Stomach (tissue), 9 donors: ENCODE data around the gene CTDP1. TPM values are rescaled to one million over a fixed set of nuclear protein-coding genes. Genes with fewer than 3 reads are reported as not detected.

ENCODE experiments used
- DNase-seq, 2 donors: peaks; one replicate each; pipeline versions ENCODE4 v3.0.0 to v3.0.0-alpha.2; 2013 to 2019
- H3K27ac ChIP-seq, 5 donors: fragments of 200-600 bp in 4 of 5; sonication (generic) in 4 of 5; one replicate each; pipeline ENCODE4 v1.5.1; 2013 to 2019; ENCODE audit warnings: mild to moderate bottlenecking in 1 of 5, moderate library complexity in 1 of 5
- H3K27me3 ChIP-seq, 3 donors: fragments of 200-600 bp; sonication (generic); one replicate each; pipeline ENCODE4 v1.5.1; 2017 to 2019; ENCODE audit warnings: mixed run types in 1 of 3
- H3K36me3 ChIP-seq, 4 donors: fragments of 200-600 bp; sonication (generic); 1 replicate in 3 of 4; 2 replicates in 1 of 4; pipeline ENCODE4 v1.5.1; 2016 to 2019
- H3K4me1 ChIP-seq, 4 donors: fragments of 200-600 bp; sonication (generic); one replicate each; pipeline ENCODE4 v1.5.1; 2016 to 2019
- H3K4me3 ChIP-seq, 4 donors: fragments of 200-600 bp; sonication (generic) in 3 of 4; one replicate each; pipeline ENCODE4 v1.5.1; 2016 to 2019; ENCODE audit warnings: mild to moderate bottlenecking in 1 of 4
- H3K9me3 ChIP-seq, 4 donors: fragments of 200-600 bp; sonication (generic); one replicate each; pipeline ENCODE4 v1.5.1; 2016 to 2019
- CTCF ChIP-seq, 7 experiments: fragments of 450-650 bp in 4 of 7; fragments of 200-600 bp in 3 of 7; sonication (generic) in 3 of 7; IDR thresholded peaks; one replicate each; pipeline ENCODE4 v1.5.1; 2016 to 2019; ENCODE audit warnings: antibody characterized with exemption in 7 of 7, control low read depth in 2 of 7, mild to moderate bottlenecking in 1 of 7
- EP300 ChIP-seq: sonication (generic); formaldehyde crosslinking; IDR thresholded peaks from one replicate; pipeline ENCODE4 v1.6.1; 2017; ENCODE audit warnings: antibody characterized with exemption
- POLR2A ChIP-seq, 4 donors: fragments of 450-650 bp; IDR thresholded peaks; one replicate each; pipeline ENCODE4 v1.6.1; 2016; ENCODE audit warnings: antibody characterized with exemption in 4 of 4, control low read depth in 2 of 4, mild to moderate bottlenecking in 1 of 4, moderate library complexity in 1 of 4
- POLR2AphosphoS5 ChIP-seq, 3 donors: sonication (generic); formaldehyde crosslinking; IDR thresholded peaks; one replicate each; pipeline ENCODE4 v1.6.1; 2016; ENCODE audit warnings: antibody characterized with exemption in 3 of 3
- WGBS, 5 donors: extraction: QIAGEN DNeasy Blood & Tissue Kit in 3 of 5; methylation state at CpG; one replicate each; pipeline versions ENCODE4 v1.1.5 to v1.1.7; 2013 to 2018; 5-methylcytosine and 5-hydroxymethylcytosine counted together
- intact Hi-C: fragments of 100-400 bp; cut with DNase I; formaldehyde crosslinking; loops from one replicate; pipeline ENCODE4 v1.15.1; 2023; ENCODE audit warnings: low total_unique reads
- polyA plus RNA-seq, 3 donors: library from polyadenylated mRNA; stranded (reverse); fragments of 200-250 nt; gene quantifications; one replicate each; pipeline ENCODE4 v1.2.3, GENCODE V29; 2013
- total RNA-seq, 5 donors: library from RNA; depleted of rRNA; stranded (reverse); fragments of >200 nt; gene quantifications; one replicate each; pipeline versions ENCODE4 v1.1.0 to v1.2.3, GENCODE V29; 2014 to 2016
- donor health status: healthy with polysubstance abuse.
- donor health status: Bipolar disorder and iron deficiency.
- donor health status: healthy.

CTDP1 gene
- total and polyA plus RNA-seq, 8 donors: 7.6 to 50.7 (median 16.8) TPM

GRCh38 chr18:79782566-79783308, 103.1 kb downstream of the CTDP1 start:
- WGBS, 5 donors: 85 to 89% (median 88%) methylated on average over 37 to 43 of the region's 43 CpGs
- no peaks in the 10 kb centered on the region for H3K9me3 ChIP-seq
- no peaks in the 10 kb centered on the region for H3K36me3 ChIP-seq
- H3K4me1 ChIP-seq: peaks cover 0 to 2% (median under 1%) of the 10 kb centered on the region in 4 donors
- DNase-seq: no peak
- H3K4me3 ChIP-seq: no peak overlapping the region
- intact Hi-C loops: no loop called here
- peaks cover 7 to 75% (median 15%) of the 10 kb centered on the region in 3 donors for H3K27me3 ChIP-seq
- H3K27ac ChIP-seq: no peak overlapping the region
- TF ChIP-seq EP300 (no peak), CTCF (IDR thresholded peaks at IDR 0.05) (no peak), POLR2AphosphoS5 (IDR thresholded peaks at IDR 0.05) (no peak), POLR2A (IDR thresholded peaks at IDR 0.05) (no peak)

- Histone ChIP-seq H3K9me3 (peaks cover 0 to 6% (median 0%) of the 10 kb centered on the region in 4 donors), H3K27me3 (peaks cover 16 to 79% (median 30%) of the 10 kb centered on the region in 3 donors), H3K27ac (no peak overlapping the region), H3K4me3 (no peak overlapping the region), H3K36me3 (no peaks in the 10 kb centered on the region), H3K4me1 (peaks cover 6 to 12% (median 11%) of the 10 kb centered on the region in 4 donors)
- TF ChIP-seq EP300 (no peak), CTCF (IDR thresholded peaks at IDR 0.05) (no peak), POLR2A (IDR thresholded peaks at IDR 0.05) (no peak), POLR2AphosphoS5 (IDR thresholded peaks at IDR 0.05) (no peak)
- DNase-seq: no peak
- 84 to 88% (median 85%) methylated on average over 42 of the region's 42 CpGs for WGBS, 5 donors
- intact Hi-C loops: no loop called here
Measured at GRCh38 chr18:79784071-79784913, 104.7 kb downstream of the CTDP1 start.

DNA sequence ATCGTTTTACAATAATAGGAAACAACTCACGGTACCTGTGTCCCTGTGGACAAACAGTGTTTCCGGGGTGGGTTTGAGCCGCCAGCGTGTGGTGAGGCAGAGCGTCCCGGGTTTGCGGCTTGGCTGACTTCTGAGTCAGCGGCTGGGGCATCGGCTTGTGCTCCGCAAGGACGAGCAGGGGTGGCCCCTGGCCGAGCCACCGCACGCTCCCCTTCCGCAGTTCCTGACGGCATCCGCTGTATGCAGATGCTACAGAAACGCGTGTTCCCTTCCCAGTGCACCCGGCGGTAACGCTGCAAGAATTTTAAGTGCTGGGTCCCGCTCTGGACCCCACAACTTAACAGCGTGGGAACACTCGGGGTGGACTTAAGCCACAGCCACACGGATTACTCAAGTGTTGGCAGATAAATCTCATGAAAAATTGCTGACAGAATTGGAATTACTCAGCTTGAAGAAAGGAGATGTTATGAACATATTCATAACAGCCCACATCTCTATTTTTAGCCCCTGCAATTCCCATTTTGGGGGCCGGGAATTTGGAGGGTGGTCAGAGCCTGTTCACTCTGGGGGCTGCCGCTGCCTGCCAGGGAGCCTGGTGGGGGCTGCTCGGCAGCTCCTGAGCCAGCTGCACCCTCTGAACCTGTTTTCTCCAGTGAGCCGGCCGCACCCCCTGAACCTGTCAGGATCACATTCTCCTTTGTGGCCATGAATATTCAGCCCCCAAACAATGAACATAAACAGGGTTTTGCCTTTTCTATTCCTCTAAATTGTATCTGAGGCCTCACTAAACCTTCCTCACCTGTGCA, 105.6 kb downstream of the CTDP1 start:
- no peak for DNase-seq
- intact Hi-C loops: no loop called here
- TF ChIP-seq POLR2AphosphoS5 (IDR thresholded peaks at IDR 0.05): no peak
- TF ChIP-seq POLR2A (IDR thresholded peaks at IDR 0.05): no peak
- TF ChIP-seq CTCF (IDR thresholded peaks at IDR 0.05): no peak
- no peak for TF ChIP-seq EP300
- H3K4me1 ChIP-seq: peaks cover 6 to 12% (median 11%) of the 10 kb centered on the region in 4 donors
- 64 to 74% (median 72%) methylated on average over 32 of the region's 32 CpGs for WGBS, 5 donors
- H3K36me3 ChIP-seq: no peaks in the 10 kb centered on the region
- H3K9me3 ChIP-seq: peaks cover 0 to 6% (median 0%) of the 10 kb centered on the region in 4 donors
- H3K27ac ChIP-seq: no peak overlapping the region
- no peak overlapping the region for H3K4me3 ChIP-seq
- H3K27me3 ChIP-seq: peaks cover 16 to 85% (median 36%) of the 10 kb centered on the region in 3 donors

DNA sequence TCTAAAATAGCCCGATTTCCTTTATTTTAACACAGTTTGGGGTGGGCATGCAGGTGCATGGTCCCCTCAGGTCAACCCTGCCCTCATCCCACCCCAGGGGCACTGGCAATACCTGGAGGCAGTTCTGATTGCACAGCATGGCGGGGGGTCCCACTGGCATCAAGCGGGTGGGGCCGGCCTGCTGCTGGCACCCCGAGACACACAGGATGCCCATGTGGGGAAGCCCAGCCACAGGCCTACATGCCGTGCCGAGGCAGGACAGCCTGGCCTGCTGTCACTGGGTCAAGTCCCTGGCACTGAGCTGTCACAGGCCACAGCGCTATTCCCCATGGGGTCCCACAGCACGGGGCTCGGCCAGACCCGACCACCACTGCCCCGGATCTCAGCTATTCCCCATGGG, 106.2 kb downstream of the CTDP1 start:
- DNase-seq: no peak
- WGBS, 5 donors: 74 to 93% (median 90%) methylated on average over 7 to 12 of the region's 12 CpGs
- peaks cover 6 to 17% (median 11%) of the 10 kb centered on the region in 4 donors for H3K4me1 ChIP-seq
- H3K27me3 ChIP-seq: peaks cover 16 to 91% (median 37%) of the 10 kb centered on the region in 3 donors
- no peak overlapping the region for H3K4me3 ChIP-seq
- peaks cover 0 to 6% (median 0%) of the 10 kb centered on the region in 4 donors for H3K9me3 ChIP-seq
- TF ChIP-seq POLR2A (IDR thresholded peaks at IDR 0.05) (no peak), CTCF (IDR thresholded peaks at IDR 0.05) (no peak), EP300 (no peak), POLR2AphosphoS5 (IDR thresholded peaks at IDR 0.05) (no peak)
- no peaks in the 10 kb centered on the region for H3K36me3 ChIP-seq
- intact Hi-C loops: no loop called here
- no peak overlapping the region for H3K27ac ChIP-seq
